PFSK-1 (cell line): ENCODE results near the gene RBMS3.

ENCODE experiments used
- POLR2AphosphoS5 ChIP-seq: IDR thresholded peaks from 2 replicates; pipeline ENCODE4 v1.6.1; 2012; ENCODE audit warnings: low read depth, mild to moderate bottlenecking, control low read depth, low read length, moderate library complexity
- REST ChIP-seq, 2 experiments: IDR thresholded peaks; 2 replicates each; pipeline versions ENCODE4 v1.6.1 to v1.8.0; 2011 to 2012; ENCODE audit warnings: low read depth in 2 of 2, low read length in 2 of 2, control low read depth in 1 of 2, inconsistent platforms in 1 of 2, mild to moderate bottlenecking in 1 of 2, moderate library complexity in 1 of 2; ENCODE audit not compliant: insufficient read depth in 1 of 2
- SIN3A ChIP-seq: IDR thresholded peaks from 2 replicates; pipeline ENCODE4 v1.6.1; 2012; ENCODE audit warnings: mild to moderate bottlenecking, low read length, moderate library complexity, borderline replicate concordance; ENCODE audit not compliant: insufficient read depth
- TAF1 ChIP-seq: IDR thresholded peaks from 2 replicates; pipeline ENCODE4 v1.6.1; 2012; ENCODE audit warnings: low read length, control low read depth, borderline replicate concordance; ENCODE audit not compliant: insufficient read depth

GRCh38 chr3:29370021-29370420 lies 89.2 kb downstream of the RBMS3 start:
- TF ChIP-seq TAF1 (no peak), POLR2AphosphoS5 (no peak), SIN3A (no peak), REST (IDR thresholded peaks at IDR 0.05; ENCODE audit: insufficient read depth in 1 of 2, low read depth in 2 of 2, low read length in 2 of 2) (no peak)
